ENCODE measurements around the gene TAMALIN. TPM values are rescaled to one million over a fixed set of nuclear protein-coding genes. Genes with fewer than 3 reads are reported as not detected.
A peak's percentile ranks its signal among the peaks of the same experiment; 100 is the strongest.

Gene TAMALIN
- total RNA-seq, 2 experiments from 2014 or later = 495 to 525 TPM

DNA sequence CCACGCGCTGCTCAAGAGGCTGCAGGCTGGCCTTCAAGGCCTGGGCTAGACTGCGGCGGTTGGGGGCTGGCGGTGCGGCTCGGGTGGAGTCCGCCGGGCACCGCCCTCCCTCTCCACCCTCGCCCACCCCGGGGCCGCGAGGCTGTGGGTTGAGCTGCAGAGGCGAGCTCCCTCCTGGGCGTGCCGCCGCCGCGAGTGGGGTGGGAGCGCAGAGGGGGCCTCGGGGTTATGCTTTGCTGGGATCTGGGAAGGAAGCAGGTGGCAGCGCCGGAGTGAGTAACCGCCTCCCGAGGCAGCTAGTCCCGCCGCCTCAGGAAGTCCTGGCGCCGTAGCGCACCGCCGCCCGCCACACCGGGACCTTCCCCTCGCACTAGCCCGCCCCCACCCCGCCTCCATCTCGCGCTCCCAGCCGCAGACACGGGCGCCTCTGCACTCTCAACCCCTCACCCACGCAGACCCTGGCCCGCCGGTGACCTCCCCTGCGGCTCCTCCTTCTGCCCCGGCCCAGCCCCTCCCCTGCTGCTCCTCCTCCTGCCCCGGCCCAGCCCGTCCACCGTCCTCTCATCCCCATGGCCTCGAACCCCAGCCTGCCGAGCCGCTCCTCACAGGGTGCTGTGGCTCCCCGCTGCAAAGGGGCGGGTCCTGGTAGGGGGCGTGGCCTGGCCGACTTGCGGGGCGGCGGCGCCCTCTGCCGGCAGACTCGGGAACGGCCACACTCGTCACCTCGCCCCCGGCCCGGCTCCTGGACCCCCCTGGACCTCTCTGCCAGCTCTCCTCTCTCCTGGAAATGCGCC, 16.6 kb downstream of the TAMALIN start:
- peak overlapping the region; percentile 77 for H3K27ac Mint-ChIP-seq
- H3K36me3 Mint-ChIP-seq (ENCODE audit: low read depth) = no peaks in the 10 kb centered on the region
- ATAC-seq (ENCODE audit: poor library complexity) = peak; percentile 62
- ChIA-PET CTCF (interaction anchor here (0.6 to 9.5 kb wide), 14 partner anchors 10 to 202 kb away, joined by 3 to 184 read pairs (median 4); partner anchors contain the start of genes ATG101, NR4A1, SMIM41 and TAMALIN), POLR2A (interaction anchor here (1.0 to 8.2 kb wide), 7 partner anchors 9 to 58 kb away, joined by 3 to 73 read pairs (median 10); partner anchors contain the start of genes ATG101, NR4A1 and TAMALIN)
- Histone ChIP-seq H3K27me3 (ENCODE audit: control insufficient read depth in 1 of 2, insufficient read depth in 2 of 2, low read length in 2 of 2) (no peaks in the 10 kb centered on the region), H3K4me3 (ENCODE audit: low read length) (peak overlapping the region; percentile 54), H3K27ac (ENCODE audit: low read depth in 1 of 2, low read length in 2 of 2) (peak overlapping the region; percentile 52 to 78), H3K4me1 (ENCODE audit: insufficient read depth, low read length) (peaks cover 46% of the 10 kb centered on the region), H3K9me3 (ENCODE audit: control insufficient read depth in 1 of 2, insufficient read depth in 1 of 2, low read length in 2 of 2) (no peaks in the 10 kb centered on the region), H3K36me3 (ENCODE audit: insufficient read depth, low read length) (no peaks in the 10 kb centered on the region)
- H3K4me1 Mint-ChIP-seq (ENCODE audit: low read depth) = peaks cover 39% of the 10 kb centered on the region
- no peaks in the 10 kb centered on the region for H3K27me3 Mint-ChIP-seq
- no peaks in the 10 kb centered on the region for H3K9me3 Mint-ChIP-seq
- peak; percentile 87 to 97 (median 89) for DNase-seq
- TF ChIP-seq, protein P1, sequence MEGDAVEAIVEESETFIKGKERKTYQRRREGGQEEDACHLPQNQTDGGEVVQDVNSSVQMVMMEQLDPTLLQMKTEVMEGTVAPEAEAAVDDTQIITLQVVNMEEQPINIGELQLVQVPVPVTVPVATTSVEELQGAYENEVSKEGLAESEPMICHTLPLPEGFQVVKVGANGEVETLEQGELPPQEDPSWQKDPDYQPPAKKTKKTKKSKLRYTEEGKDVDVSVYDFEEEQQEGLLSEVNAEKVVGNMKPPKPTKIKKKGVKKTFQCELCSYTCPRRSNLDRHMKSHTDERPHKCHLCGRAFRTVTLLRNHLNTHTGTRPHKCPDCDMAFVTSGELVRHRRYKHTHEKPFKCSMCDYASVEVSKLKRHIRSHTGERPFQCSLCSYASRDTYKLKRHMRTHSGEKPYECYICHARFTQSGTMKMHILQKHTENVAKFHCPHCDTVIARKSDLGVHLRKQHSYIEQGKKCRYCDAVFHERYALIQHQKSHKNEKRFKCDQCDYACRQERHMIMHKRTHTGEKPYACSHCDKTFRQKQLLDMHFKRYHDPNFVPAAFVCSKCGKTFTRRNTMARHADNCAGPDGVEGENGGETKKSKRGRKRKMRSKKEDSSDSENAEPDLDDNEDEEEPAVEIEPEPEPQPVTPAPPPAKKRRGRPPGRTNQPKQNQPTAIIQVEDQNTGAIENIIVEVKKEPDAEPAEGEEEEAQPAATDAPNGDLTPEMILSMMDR (IDR thresholded peaks at IDR 0.05) = peak; percentile 95
- intact Hi-C loops (cut with DNase I, micrococcal nuclease) = loop anchor here in 1 of 2 experiments (1.0 to 10.0 kb wide), 3 partner anchors 30 to 981 kb away; partner anchors contain the start of genes ACVR1B and EIF4B
- H3K4me3 Mint-ChIP-seq = peak overlapping the region; percentile 89

DNA sequence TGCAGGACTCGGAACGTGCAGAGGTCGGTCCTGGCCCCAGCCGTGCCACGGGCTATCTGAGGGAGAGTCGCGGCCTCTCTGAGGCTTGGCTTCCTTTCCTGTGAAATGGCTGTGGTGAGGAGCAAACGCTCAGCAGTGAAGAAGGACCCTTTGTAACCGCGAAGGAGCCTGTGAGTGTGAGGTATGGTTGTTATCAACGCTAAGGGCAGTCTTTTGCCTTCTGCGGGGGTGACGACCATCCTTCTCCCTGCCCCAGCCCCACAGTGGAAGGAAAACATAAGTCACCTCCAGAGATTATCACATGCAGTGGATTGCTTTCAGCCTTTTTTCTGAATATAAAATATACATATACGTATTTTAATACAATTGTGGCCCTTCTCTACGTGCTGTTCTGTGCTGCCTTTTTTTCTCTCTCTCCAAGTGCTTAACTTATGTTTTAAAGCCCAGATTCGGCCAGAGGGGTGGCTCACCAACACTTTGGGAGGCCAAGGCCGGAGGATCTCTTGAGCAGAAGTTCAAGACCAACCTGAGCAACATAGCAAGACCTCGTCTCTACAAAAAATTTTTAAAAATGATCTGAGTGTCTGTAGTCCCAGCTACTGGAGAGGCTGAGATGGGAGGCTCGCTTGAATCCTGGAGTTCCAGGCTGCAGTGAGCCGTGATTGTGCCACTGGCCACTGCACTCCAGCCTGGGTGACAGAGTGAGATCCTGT, 17.4 kb downstream of the TAMALIN start:
- Histone ChIP-seq H3K4me1 (ENCODE audit: insufficient read depth, low read length) (peaks cover 46% of the 10 kb centered on the region), H3K4me3 (ENCODE audit: low read length) (peak overlapping the region; percentile 54), H3K27ac (ENCODE audit: low read depth in 1 of 2, low read length in 2 of 2) (peak overlapping the region; percentile 37 to 78), H3K36me3 (ENCODE audit: insufficient read depth, low read length) (no peaks in the 10 kb centered on the region), H3K9me3 (ENCODE audit: control insufficient read depth in 1 of 2, insufficient read depth in 1 of 2, low read length in 2 of 2) (no peaks in the 10 kb centered on the region), H3K27me3 (ENCODE audit: control insufficient read depth in 1 of 2, insufficient read depth in 2 of 2, low read length in 2 of 2) (no peaks in the 10 kb centered on the region)
- ChIA-PET POLR2A (interaction anchor here (0.8 to 8.2 kb wide), 11 partner anchors 8 to 843 kb away, joined by 3 to 73 read pairs (median 10); partner anchors contain the start of genes ATG101, NR4A1 and TAMALIN), CTCF (interaction anchor here (0.7 to 9.5 kb wide), 15 partner anchors 10 to 203 kb away, joined by 3 to 184 read pairs (median 14); partner anchors contain the start of genes ATG101, NR4A1, SMIM41 and TAMALIN)
- H3K4me1 Mint-ChIP-seq (ENCODE audit: low read depth) = peaks cover 39% of the 10 kb centered on the region
- H3K9me3 Mint-ChIP-seq = no peaks in the 10 kb centered on the region
- intact Hi-C loops (cut with DNase I, micrococcal nuclease) = loop anchor here (1.0 to 10.0 kb wide), 6 partner anchors 17 to 981 kb away; partner anchors contain the start of genes ACVR1B (in 1 of the 2), ATG101 (in 1 of the 2), EIF4B (in 1 of the 2) and TAMALIN (in 1 of the 2)
- ATAC-seq (ENCODE audit: poor library complexity) (peak; percentile 2), DNase-seq (peak in 1 of 14 experiments; percentile 34)
- H3K36me3 Mint-ChIP-seq (ENCODE audit: low read depth) = no peaks in the 10 kb centered on the region
- peak overlapping the region; percentile 89 for H3K4me3 Mint-ChIP-seq
- TF ChIP-seq, protein P1 (IDR thresholded peaks at IDR 0.05) = peak; percentile 56
- H3K27ac Mint-ChIP-seq = peak overlapping the region; percentile 77
- H3K27me3 Mint-ChIP-seq = no peaks in the 10 kb centered on the region

DNA sequence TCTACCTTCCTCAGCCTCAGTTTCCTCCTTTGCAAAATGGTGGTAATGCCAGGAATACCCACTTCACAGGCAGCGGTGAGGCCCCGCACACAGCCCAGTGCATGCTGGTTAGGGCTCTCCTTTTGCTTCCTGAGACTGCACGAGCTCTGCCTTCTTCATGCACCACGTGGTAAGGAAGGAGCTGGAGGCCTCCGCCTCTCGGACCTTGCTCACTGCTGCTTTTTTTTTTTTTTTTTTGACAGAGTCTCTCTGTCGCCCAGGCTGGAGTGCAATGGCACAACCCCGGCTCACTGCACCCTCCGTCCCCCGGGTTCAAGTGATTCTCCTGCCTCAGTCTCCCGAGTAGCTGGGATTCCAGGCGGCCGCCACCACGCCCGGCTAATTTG, 18.1 kb downstream of the TAMALIN start:
- H3K4me3 Mint-ChIP-seq = peak overlapping the region; percentile 90
- ATAC-seq (ENCODE audit: poor library complexity) (no peak), DNase-seq (peak in 7 of 14 experiments; percentile 17 to 73 (median 58))
- H3K27ac Mint-ChIP-seq = peak overlapping the region; percentile 77
- TF ChIP-seq, protein P1 (IDR thresholded peaks at IDR 0.05) = no peak
- H3K27me3 Mint-ChIP-seq = no peaks in the 10 kb centered on the region
- H3K36me3 ChIP-seq (ENCODE audit: insufficient read depth, low read length) = no peaks in the 10 kb centered on the region
- H3K4me1 ChIP-seq (ENCODE audit: insufficient read depth, low read length) = peaks cover 46% of the 10 kb centered on the region
- H3K9me3 Mint-ChIP-seq = no peaks in the 10 kb centered on the region
- peak overlapping the region; percentile 57 to 78 for H3K27ac ChIP-seq (ENCODE audit: low read depth in 1 of 2, low read length in 2 of 2)
- ChIA-PET CTCF (interaction anchor here (0.7 to 9.5 kb wide), 31 partner anchors 11 to 204 kb away, joined by 3 to 184 read pairs (median 7); partner anchors contain the start of genes ACVR1B, ATG101, NR4A1 and SMIM41), POLR2A (interaction anchor here (0.6 to 8.2 kb wide), 15 partner anchors 17 to 1302 kb away, joined by 3 to 73 read pairs (median 6); partner anchors contain the start of genes ATG101, NR4A1 and TAMALIN)
- H3K9me3 ChIP-seq (ENCODE audit: control insufficient read depth in 1 of 2, insufficient read depth in 1 of 2, low read length in 2 of 2) = no peaks in the 10 kb centered on the region
- peak overlapping the region; percentile 54 for H3K4me3 ChIP-seq (ENCODE audit: low read length)
- intact Hi-C loops (cut with DNase I, micrococcal nuclease) = loop anchor here (1.0 to 10.0 kb wide), 9 partner anchors 18 to 980 kb away; partner anchors contain the start of genes ATG101 (in 2 of the 2), ACVR1B (in 1 of the 2), EIF4B (in 1 of the 2) and NR4A1 (in 1 of the 2)
- no peaks in the 10 kb centered on the region for H3K36me3 Mint-ChIP-seq (ENCODE audit: low read depth)
- H3K27me3 ChIP-seq (ENCODE audit: control insufficient read depth in 1 of 2, insufficient read depth in 2 of 2, low read length in 2 of 2) = no peaks in the 10 kb centered on the region
- peaks cover 39% of the 10 kb centered on the region for H3K4me1 Mint-ChIP-seq (ENCODE audit: low read depth)
